HepG2 (cell line): ENCODE data around the gene DMAC2L. TPM values are rescaled to one million over a fixed set of nuclear protein-coding genes. Genes with fewer than 3 reads are reported as not detected.

ENCODE experiments used
- ATAC-seq: fragments of 200-7000 bp; cut with Tn5 transposase; 3 replicates; pipeline ENCODE4 v1.9.1; 2020; ENCODE audit warnings: mild to moderate bottlenecking, moderate library complexity
- BruUV-seq: library from RNA; stranded (reverse); fragments of 400-500 nt; replicated peaks from 2 replicates; lab custom pipeline; 2021; lab: Mats Ljungman, UMichigan
- CTCF ChIA-PET: fragments of 300-600 bp; formaldehyde crosslinking; extraction: SDS; loops from one replicate; lab custom pipeline; 2021; ENCODE audit warnings: low total read pairs, inconsistent platforms, low intra/inter-chr PET ratio; lab: Yijun Ruan, JAX
- POLR2A ChIA-PET: fragments of 350-600 bp; sonication (Branson Sonifier 250); formaldehyde crosslinking; loops from one replicate; lab custom pipeline; 2020; ENCODE audit warnings: antibody characterized with exemption, inconsistent platforms; lab: Yijun Ruan, JAX
- DNase-seq: peaks from one replicate; pipeline ENCODE4 v3.0.0-alpha.2; 2015; ENCODE audit warnings: low spot score
- FAIRE-seq: peaks from 3 replicates; lab custom pipeline; 2011; peaks lifted over from hg19 to GRCh38; lab: Jason Lieb, UNC
- H2AFZ ChIP-seq: one replicate; pipeline ENCODE4 v1.6.1; 2011; ENCODE audit warnings: low read length, inconsistent platforms
- H3K27ac ChIP-seq: fragments of 300-600 bp; 3 replicates; pipeline ENCODE4 v1.8.0; 2011; ENCODE audit warnings: mixed run types, mild to moderate bottlenecking, mixed read lengths, low read length, inconsistent platforms; ENCODE audit not compliant: insufficient read depth; ENCODE audit errors: extremely low read length
- H3K27me3 ChIP-seq, 2 experiments: fragments of 200-600 bp in 1 of 2; 2 replicates in 1 of 2; 3 replicates in 1 of 2; pipeline versions ENCODE4 v1.6.0 to v1.8.0; 2011; ENCODE audit warnings: low read length in 2 of 2, mild to moderate bottlenecking in 2 of 2, moderate library complexity in 2 of 2, inconsistent platforms in 1 of 2; ENCODE audit not compliant: insufficient read depth in 2 of 2, control insufficient read depth in 1 of 2
- H3K36me3 ChIP-seq, 2 experiments: fragments of 200-600 bp in 1 of 2; replicated peaks in 1 of 2; 2 replicates in 1 of 2; 3 replicates in 1 of 2; pipeline versions ENCODE4 v1.5.1 to v1.8.0; 2011; ENCODE audit warnings: low read length in 2 of 2, inconsistent platforms in 1 of 2; ENCODE audit not compliant: insufficient read depth in 2 of 2, control insufficient read depth in 1 of 2
- H3K4me1 ChIP-seq: 2 replicates; pipeline ENCODE4 v1.5.1; 2012; ENCODE audit warnings: low read length, inconsistent platforms; ENCODE audit not compliant: insufficient read depth
- H3K4me2 ChIP-seq: 2 replicates; pipeline ENCODE4 v1.6.0; 2011; ENCODE audit warnings: low read depth, low read length, inconsistent platforms
- H3K4me3 ChIP-seq, 3 experiments: fragments of 200-600 bp in 1 of 3; sonication (generic), shearing (Covaris generic) in 1 of 3; replicated peaks in 1 of 3; 2 replicates each; pipeline ENCODE4 v1.5.1; 2011 to 2016; ENCODE audit warnings: low read length in 3 of 3, inconsistent platforms in 2 of 3, low read depth in 2 of 3, mild to moderate bottlenecking in 2 of 3, control low read depth in 1 of 3, mixed read lengths in 1 of 3; ENCODE audit not compliant: insufficient read depth in 1 of 3
- H3K79me2 ChIP-seq: one replicate; pipeline ENCODE4 v1.6.1; 2011; ENCODE audit warnings: low read length, inconsistent platforms; ENCODE audit not compliant: insufficient read depth
- H3K9ac ChIP-seq: 2 replicates; pipeline ENCODE4 v1.6.0; 2011; ENCODE audit warnings: mild to moderate bottlenecking, low read depth, low read length, inconsistent platforms; ENCODE audit not compliant: insufficient read depth
- H3K9me3 ChIP-seq: 2 replicates; pipeline ENCODE4 v1.5.1; 2012; ENCODE audit warnings: mild to moderate bottlenecking, low read length
- H4K20me1 ChIP-seq: 2 replicates; pipeline ENCODE4 v1.6.0; 2011; ENCODE audit warnings: inconsistent platforms, mild to moderate bottlenecking, low read length, moderate library complexity; ENCODE audit not compliant: insufficient read depth
- GABPB1 ChIP-seq: IDR thresholded peaks from 2 replicates; pipeline ENCODE4 v1.6.1; 2016; ENCODE audit warnings: mild to moderate bottlenecking, missing genetic modification reagents, moderate library complexity, missing compliant biosample characterization
- KLF15 ChIP-seq: sonication (generic); formaldehyde crosslinking; IDR thresholded peaks from 2 replicates; pipeline ENCODE4 v1.8.1; 2023; ENCODE audit warnings: borderline replicate concordance, mild to moderate bottlenecking, inconsistent platforms, missing genetic modification reagents, mixed read lengths
- NR1H2 ChIP-seq: sonication (generic); formaldehyde crosslinking; IDR thresholded peaks from 2 replicates; pipeline ENCODE4 v1.8.1; 2022; ENCODE audit warnings: low read depth, missing genetic modification reagents, borderline replicate concordance
- SNAPC2 ChIP-seq: sonication (generic); formaldehyde crosslinking; IDR thresholded peaks from 2 replicates; pipeline ENCODE4 v1.8.1; 2022; ENCODE audit warnings: mild to moderate bottlenecking, missing genetic modification reagents
- SNRNP70 ChIP-seq: fragments of 200-400 bp; formaldehyde crosslinking; IDR thresholded peaks from 2 replicates; pipeline ENCODE4 v1.6.1; 2017; ENCODE audit warnings: mild to moderate bottlenecking, low read depth, low read length, moderate library complexity
- ZBTB38 ChIP-seq: sonication (generic); formaldehyde crosslinking; IDR thresholded peaks from 2 replicates; pipeline ENCODE4 v1.5.1; 2020; ENCODE audit warnings: mild to moderate bottlenecking, missing genetic modification reagents
- ZNF121 ChIP-seq: sonication (generic); formaldehyde crosslinking; IDR thresholded peaks from 2 replicates; pipeline ENCODE4 v1.5.0; 2020; ENCODE audit warnings: mild to moderate bottlenecking, missing genetic modification reagents
- ZNF138 ChIP-seq: sonication (generic); formaldehyde crosslinking; IDR thresholded peaks from 2 replicates; pipeline ENCODE4 v1.5.0; 2020; ENCODE audit warnings: mild to moderate bottlenecking, low read depth, missing genetic modification reagents
- ZNF224 ChIP-seq: sonication (generic); formaldehyde crosslinking; IDR thresholded peaks from 2 replicates; pipeline ENCODE4 v1.5.0; 2020; ENCODE audit warnings: mild to moderate bottlenecking, missing genetic modification reagents
- ZNF354B ChIP-seq: sonication (generic); formaldehyde crosslinking; IDR thresholded peaks from 2 replicates; pipeline ENCODE4 v1.8.0; 2022; ENCODE audit warnings: mild to moderate bottlenecking, missing genetic modification reagents
- ZSCAN12 ChIP-seq: sonication (generic); formaldehyde crosslinking; IDR thresholded peaks from 2 replicates; pipeline ENCODE4 v1.9.0; 2021; ENCODE audit warnings: mild to moderate bottlenecking, missing genetic modification reagents
- WGBS: methylation state at CpG from one replicate; pipeline ENCODE4 v1.1.6; 2017; ENCODE audit warnings: low lambda C conversion rate; 5-methylcytosine and 5-hydroxymethylcytosine counted together
- in situ Hi-C: cut with HindIII; loops from 2 replicates; pipeline ENCODE4 v1.10.0; 2017; ENCODE audit warnings: low pct_unique_long_range_greater_than_20kb; ENCODE audit not compliant: extremely low pct_ligation_motif_present
- intact Hi-C: fragments of 100-400 bp; cut with micrococcal nuclease; formaldehyde crosslinking; loops from one replicate; pipeline ENCODE4 v1.10.0; 2022; ENCODE audit not compliant: unreplicated experiment
- polyA plus RNA-seq, 8 experiments: library from polyadenylated mRNA; depleted of rRNA in 3 of 8; stranded (reverse) in 7 of 8; unstranded in 1 of 8; fragments of >200 nt; fragmentation: Illumina TruSeq in 4 of 8; extraction: Trizol in 4 of 8; gene quantifications; 2 replicates each; pipeline versions ENCODE4 v1.2.1 to v1.2.3, GENCODE V29; 2011 to 2016; ENCODE audit warnings: low read depth in 4 of 8, missing spikeins in 1 of 8, mixed read lengths in 1 of 8; ENCODE audit not compliant: insufficient read depth in 1 of 8
- total RNA-seq, 5 experiments: library from RNA; depleted of rRNA; stranded (reverse); fragments of >200 nt; fragmentation: Illumina TruSeq; extraction: Trizol; gene quantifications; 2 replicates each; pipeline ENCODE4 v1.2.3, GENCODE V29; 2016; ENCODE audit warnings: low read depth in 1 of 5
- TF ChIP-seq, protein P1 (sequence below): sonication (generic); formaldehyde crosslinking; IDR thresholded peaks from 2 replicates; pipeline ENCODE4 v1.4.0; 2020; ENCODE audit warnings: missing genetic modification reagents, low read depth, mild to moderate bottlenecking, borderline replicate concordance
- TF ChIP-seq, protein P2 (sequence below): IDR thresholded peaks from 2 replicates; pipeline ENCODE4 v1.6.1; 2016; ENCODE audit warnings: low read depth
- TF ChIP-seq, protein P3 (sequence below): IDR thresholded peaks from 2 replicates; pipeline ENCODE4 v1.6.1; 2012; ENCODE audit warnings: low read depth, low read length, improper control_type of control experiment

Gene DMAC2L
- total and polyA plus RNA-seq, 2 of the 13 experiments (the other 11 are each of a cell fraction or from before 2014, with no cell fraction given), result 19.4 to 23.2 TPM

DNA sequence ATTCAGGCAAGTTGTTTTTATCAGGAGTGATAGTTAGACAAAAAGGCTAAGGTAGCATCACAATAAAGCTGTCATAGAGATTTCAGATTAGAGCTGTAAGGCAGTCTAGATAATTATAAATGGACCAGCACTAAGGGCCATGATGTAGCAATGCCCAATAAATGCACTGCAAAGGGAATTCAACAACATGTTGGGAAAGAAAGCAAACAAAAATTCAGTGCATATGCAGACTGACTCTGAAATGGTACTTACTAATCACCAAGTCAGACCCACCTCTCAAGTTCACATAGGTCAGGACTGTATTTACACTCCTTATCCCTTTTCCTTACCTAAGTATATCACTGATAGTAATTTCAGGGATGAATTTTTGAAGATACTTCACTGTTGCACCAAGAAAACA, 47.1 kb upstream of the DMAC2L start:
- H3K4me1 ChIP-seq, result no peaks in the 10 kb centered on the region
- in situ Hi-C loops, result no loop called here
- TF ChIP-seq ZNF121, result no peak
- TF ChIP-seq ZSCAN12 (CRISPR knock-in tag), result no peak
- ATAC-seq (no peak), DNase-seq (no peak), FAIRE-seq (no peak)
- 0 out of 5 replicates have a peak, but pooled peaks cover 0 to 2% of the 10 kb centered on the region in 2 experiments for H3K36me3 ChIP-seq
- no peaks in the 10 kb centered on the region for H4K20me1 ChIP-seq
- H2AFZ ChIP-seq, result no peak overlapping the region
- no peaks in the 10 kb centered on the region for H3K9me3 ChIP-seq
- intact Hi-C loops, result no loop called here
- no peaks in the 10 kb centered on the region for H3K27me3 ChIP-seq
- no TSS peak for BruUV-seq
- ChIA-PET POLR2A (no interaction called here), CTCF (no interaction called here)
- H3K79me2 ChIP-seq, result no peaks in the 10 kb centered on the region
- H3K27ac ChIP-seq, result no peak overlapping the region
- H3K4me2 ChIP-seq, result no peak overlapping the region
- H3K4me3 ChIP-seq, result no peak overlapping the region
- no peak overlapping the region for H3K9ac ChIP-seq

DNA sequence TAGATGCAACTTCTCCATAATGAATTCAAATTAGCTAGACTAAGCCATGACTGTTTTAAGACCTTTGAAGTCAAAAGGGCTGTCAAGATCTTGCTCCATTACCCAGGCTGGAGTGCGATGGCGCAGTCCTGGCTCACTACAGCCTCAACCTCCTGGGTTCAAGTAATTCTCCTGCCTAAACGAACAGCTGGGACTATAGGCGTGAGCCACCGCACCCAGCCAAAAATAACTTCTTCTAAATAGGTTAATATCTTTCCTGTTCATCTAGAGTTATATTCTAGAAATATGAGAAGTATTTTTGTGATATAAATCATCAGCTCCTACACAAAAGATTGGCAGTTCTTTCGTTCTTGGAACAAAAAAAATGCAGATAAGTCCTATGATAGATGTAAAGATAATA, 41.2 kb upstream of the DMAC2L start:
- Histone ChIP-seq H3K79me2 (no peaks in the 10 kb centered on the region), H3K36me3 (no peaks in the 10 kb centered on the region), H3K4me2 (no peak overlapping the region), H4K20me1 (no peaks in the 10 kb centered on the region), H2AFZ (no peak overlapping the region), H3K4me1 (no peaks in the 10 kb centered on the region), H3K27me3 (no peaks in the 10 kb centered on the region), H3K4me3 (no peak overlapping the region), H3K9ac (no peak overlapping the region), H3K9me3 (no peaks in the 10 kb centered on the region), H3K27ac (no peak overlapping the region)
- no TSS peak for BruUV-seq
- intact Hi-C loops (no loop called here), in situ Hi-C loops (no loop called here)
- POLR2A ChIA-PET, result interaction anchor here (0.6 kb wide), 1 partner anchor 33 kb away, joined by 4 read pairs; no protein-coding TSS in a partner anchor
- CTCF ChIA-PET, result no interaction called here
- 97% methylated on average over 6 of the region's 6 CpGs for WGBS
- no peak for DNase-seq
- no peak for FAIRE-seq
- no peak for ATAC-seq
- TF ChIP-seq SNRNP70 (no peak), NR1H2 (CRISPR knock-in tag) (no peak), ZNF138 (CRISPR knock-in tag) (no peak), ZNF224 (no peak), GABPB1 (CRISPR knock-in tag) (no peak), KLF15 (CRISPR knock-in tag) (no peak), SNAPC2 (CRISPR knock-in tag) (no peak), ZNF354B (CRISPR knock-in tag) (no peak), ZBTB38 (no peak)
- TF ChIP-seq, protein P1, sequence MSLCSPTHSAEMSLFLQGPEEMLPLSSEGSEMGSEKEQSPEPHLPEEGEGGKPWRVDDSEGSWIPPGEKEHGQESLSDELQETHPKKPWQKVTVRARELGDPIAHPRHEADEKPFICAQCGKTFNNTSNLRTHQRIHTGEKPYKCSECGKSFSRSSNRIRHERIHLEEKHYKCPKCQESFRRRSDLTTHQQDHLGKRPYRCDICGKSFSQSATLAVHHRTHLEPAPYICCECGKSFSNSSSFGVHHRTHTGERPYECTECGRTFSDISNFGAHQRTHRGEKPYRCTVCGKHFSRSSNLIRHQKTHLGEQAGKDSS (CRISPR knock-in tag), result no peak
- TF ChIP-seq, protein P2, sequence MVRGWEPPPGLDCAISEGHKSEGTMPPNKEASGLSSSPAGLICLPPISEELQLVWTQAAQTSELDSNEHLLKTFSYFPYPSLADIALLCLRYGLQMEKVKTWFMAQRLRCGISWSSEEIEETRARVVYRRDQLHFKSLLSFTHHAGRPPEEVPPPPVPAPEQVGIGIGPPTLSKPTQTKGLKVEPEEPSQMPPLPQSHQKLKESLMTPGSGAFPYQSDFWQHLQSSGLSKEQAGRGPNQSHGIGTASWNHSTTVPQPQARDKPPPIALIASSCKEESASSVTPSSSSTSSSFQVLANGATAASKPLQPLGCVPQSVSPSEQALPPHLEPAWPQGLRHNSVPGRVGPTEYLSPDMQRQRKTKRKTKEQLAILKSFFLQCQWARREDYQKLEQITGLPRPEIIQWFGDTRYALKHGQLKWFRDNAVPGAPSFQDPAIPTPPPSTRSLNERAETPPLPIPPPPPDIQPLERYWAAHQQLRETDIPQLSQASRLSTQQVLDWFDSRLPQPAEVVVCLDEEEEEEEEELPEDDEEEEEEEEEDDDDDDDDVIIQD (CRISPR knock-in tag), result no peak
- TF ChIP-seq, protein P3, sequence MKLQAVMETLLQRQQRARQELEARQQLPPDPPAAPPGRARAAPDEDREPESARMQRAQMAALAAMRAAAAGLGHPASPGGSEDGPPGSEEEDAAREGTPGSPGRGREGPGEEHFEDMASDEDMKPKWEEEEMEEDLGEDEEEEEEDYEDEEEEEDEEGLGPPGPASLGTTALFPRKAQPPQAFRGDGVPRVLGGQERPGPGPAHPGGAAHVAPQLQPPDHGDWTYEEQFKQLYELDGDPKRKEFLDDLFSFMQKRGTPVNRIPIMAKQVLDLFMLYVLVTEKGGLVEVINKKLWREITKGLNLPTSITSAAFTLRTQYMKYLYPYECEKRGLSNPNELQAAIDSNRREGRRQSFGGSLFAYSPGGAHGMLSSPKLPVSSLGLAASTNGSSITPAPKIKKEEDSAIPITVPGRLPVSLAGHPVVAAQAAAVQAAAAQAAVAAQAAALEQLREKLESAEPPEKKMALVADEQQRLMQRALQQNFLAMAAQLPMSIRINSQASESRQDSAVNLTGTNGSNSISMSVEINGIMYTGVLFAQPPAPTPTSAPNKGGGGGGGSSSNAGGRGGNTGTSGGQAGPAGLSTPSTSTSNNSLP, result no peak
